Activated naive CD8-positive, alpha-beta T cell treated with anti-CD3 and anti-CD28 coated beads, Interleukin-2, amount 10 ng/mL, durations not matched to agents 7 days and 5 days (primary cell): ENCODE measurements around the gene HPCAL1. TPM values are rescaled to one million over a fixed set of nuclear protein-coding genes. Genes with fewer than 3 reads are reported as not detected.
A peak's percentile ranks its signal among the peaks of the same experiment; 100 is the strongest.

Source experiments
- ATAC-seq: fragments of 150-1000 bp; cut with Tn5 transposase; one replicate; pipeline ENCODE4 v1.10.0; 2021; ENCODE audit warnings: low read depth, moderate library complexity
- POLR2A ChIA-PET: fragments of 350-600 bp; sonication (Branson Sonifier 250); formaldehyde crosslinking; loops from one replicate; lab custom pipeline; 2021; ENCODE audit warnings: antibody characterized with exemption; lab: Charles Lee
- DNase-seq: peaks from one replicate; pipeline ENCODE4 v3.0.0; 2021
- H3K27ac Mint-ChIP-seq: one replicate; pipeline ENCODE4 v1.8.0; 2022; ENCODE audit warnings: mild to moderate bottlenecking, mixed read lengths
- H3K27me3 Mint-ChIP-seq: one replicate; pipeline ENCODE4 v1.8.0; 2022; ENCODE audit warnings: mild to moderate bottlenecking, moderate library complexity, mixed read lengths
- H3K36me3 Mint-ChIP-seq: one replicate; pipeline ENCODE4 v1.8.0; 2021; ENCODE audit warnings: mild to moderate bottlenecking, mixed read lengths
- H3K4me1 Mint-ChIP-seq: one replicate; pipeline ENCODE4 v1.8.0; 2021; ENCODE audit warnings: mixed read lengths
- H3K4me3 Mint-ChIP-seq: one replicate; pipeline ENCODE4 v1.8.0; 2022; ENCODE audit warnings: mild to moderate bottlenecking, moderate library complexity, mixed read lengths
- H3K9me3 Mint-ChIP-seq: one replicate; pipeline ENCODE4 v1.8.0; 2021; ENCODE audit warnings: mixed read lengths
- total RNA-seq, 2 experiments: library from RNA; stranded (reverse); gene quantifications; one replicate each; pipeline ENCODE4 v1.2.3, GENCODE V29; 2021

HPCAL1 gene
- total RNA-seq, 2 experiments from 2014 or later: 75.8 to 77.1 TPM

DNA sequence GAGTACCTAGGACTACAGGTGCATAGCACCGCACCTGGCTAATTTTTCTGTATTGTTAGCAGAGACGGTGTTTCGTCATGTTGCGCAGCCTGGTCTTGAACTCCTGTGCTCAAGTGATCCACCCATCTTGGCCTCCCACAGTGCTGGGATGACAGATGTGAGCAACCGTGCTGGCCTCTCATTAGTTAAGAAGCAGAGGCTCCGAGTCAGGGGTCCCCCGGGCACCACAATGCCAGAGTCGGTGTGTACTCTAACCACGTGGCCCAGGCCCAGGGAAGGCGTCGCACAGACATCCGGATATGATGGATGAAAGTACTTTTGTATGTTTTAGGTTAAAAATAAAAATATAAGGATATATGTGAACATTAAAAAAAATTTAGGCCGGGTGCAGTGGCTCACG, 28.3 kb upstream of the HPCAL1 start:
- no peak overlapping the region for H3K27ac Mint-ChIP-seq
- no peak for DNase-seq
- POLR2A ChIA-PET: no interaction called here
- no peaks in the 10 kb centered on the region for H3K9me3 Mint-ChIP-seq
- H3K27me3 Mint-ChIP-seq: peaks cover 6% of the 10 kb centered on the region
- ATAC-seq: no peak
- no peak overlapping the region for H3K4me3 Mint-ChIP-seq
- no peaks in the 10 kb centered on the region for H3K36me3 Mint-ChIP-seq
- H3K4me1 Mint-ChIP-seq: peaks cover 12% of the 10 kb centered on the region

DNA sequence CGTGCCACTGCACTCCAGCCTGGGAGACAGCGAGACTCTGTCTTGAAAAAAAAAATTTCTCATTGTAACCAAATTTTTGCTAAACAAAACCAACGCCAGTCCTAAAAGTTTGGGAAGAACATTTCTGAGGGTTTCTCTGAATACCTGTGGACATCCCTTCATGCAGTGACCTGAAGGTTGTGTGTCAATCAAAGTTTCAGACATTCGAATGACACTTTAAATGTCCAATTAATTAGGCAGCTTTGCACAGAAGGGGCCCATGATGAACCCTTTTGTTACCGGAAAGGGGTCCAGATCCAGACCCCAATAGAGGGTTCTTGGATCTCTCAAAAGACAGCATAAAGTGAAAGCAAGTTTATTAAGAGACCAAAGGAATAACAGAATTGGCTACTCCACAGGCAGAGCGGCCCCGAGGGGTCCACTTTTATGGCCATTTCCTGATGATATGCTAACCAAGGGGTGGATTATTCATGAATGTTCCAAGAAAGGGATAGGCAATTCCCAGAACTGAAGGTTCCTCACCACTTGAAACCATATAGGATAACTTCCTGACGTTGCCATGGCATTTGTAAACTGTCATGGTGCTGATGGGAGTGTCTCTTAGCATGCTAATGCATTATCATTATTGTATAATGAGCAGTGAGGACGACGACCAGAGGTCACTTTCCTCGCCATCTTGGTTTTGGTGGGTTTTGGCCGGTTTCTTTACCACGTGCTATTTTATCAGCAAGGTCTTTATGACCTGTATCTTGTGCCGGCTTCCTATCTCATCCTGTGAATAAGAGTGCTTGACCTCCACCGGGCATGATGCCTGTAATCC, 27.5 kb upstream of the HPCAL1 start:
- Mint-ChIP-seq H3K4me1 (peaks cover 12% of the 10 kb centered on the region), H3K4me3 (no peak overlapping the region), H3K36me3 (no peaks in the 10 kb centered on the region), H3K9me3 (no peaks in the 10 kb centered on the region), H3K27ac (no peak overlapping the region), H3K27me3 (peaks cover 7% of the 10 kb centered on the region)
- POLR2A ChIA-PET: no interaction called here
- DNase-seq (no peak), ATAC-seq (no peak)

DNA sequence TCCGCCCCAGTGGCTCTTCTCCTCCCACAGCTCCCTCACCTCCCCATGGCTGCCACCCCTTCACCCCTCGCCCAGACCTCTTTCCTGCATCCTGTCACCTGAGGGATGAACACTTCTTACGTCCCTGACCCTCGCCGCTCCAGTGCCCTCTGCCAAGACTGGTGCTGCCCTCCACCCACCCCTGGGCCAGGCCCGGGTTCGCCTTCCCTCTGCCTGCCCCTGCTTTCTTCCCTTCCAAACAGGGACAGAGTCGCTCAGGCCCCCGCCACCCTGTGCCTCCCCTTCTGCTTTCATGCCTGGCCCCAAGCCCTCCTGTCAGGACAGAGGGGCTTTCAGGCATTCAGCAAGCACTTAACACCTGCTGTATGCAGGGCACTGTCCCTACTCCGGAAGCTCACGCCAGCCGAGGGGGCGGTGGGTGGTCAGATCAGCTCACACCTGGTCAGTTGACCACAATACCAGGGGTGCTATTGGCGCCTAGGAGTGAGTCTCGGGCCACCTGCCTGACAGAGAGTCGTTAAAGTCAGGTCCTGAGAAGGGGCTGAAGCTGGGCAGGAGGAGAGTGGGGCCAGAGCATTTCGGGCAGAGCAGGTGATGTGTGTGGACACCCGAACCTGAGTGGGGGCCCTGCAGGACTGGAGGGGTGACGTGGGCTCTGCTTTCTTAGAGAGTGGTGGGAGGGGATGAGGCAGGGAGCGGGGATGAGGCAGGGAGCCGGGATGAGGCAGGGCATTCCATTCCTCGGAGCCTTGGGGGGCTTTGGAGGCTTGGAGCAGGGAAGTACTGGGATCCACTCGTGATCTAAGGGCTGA, 26.0 kb upstream of the HPCAL1 start:
- Mint-ChIP-seq H3K27me3 (peaks cover 7% of the 10 kb centered on the region), H3K27ac (peak overlapping the region; percentile 47), H3K4me3 (no peak overlapping the region), H3K36me3 (no peaks in the 10 kb centered on the region), H3K9me3 (no peaks in the 10 kb centered on the region), H3K4me1 (peaks cover 8% of the 10 kb centered on the region)
- DNase-seq (peak; percentile 25), ATAC-seq (no peak)
- POLR2A ChIA-PET: no interaction called here

DNA sequence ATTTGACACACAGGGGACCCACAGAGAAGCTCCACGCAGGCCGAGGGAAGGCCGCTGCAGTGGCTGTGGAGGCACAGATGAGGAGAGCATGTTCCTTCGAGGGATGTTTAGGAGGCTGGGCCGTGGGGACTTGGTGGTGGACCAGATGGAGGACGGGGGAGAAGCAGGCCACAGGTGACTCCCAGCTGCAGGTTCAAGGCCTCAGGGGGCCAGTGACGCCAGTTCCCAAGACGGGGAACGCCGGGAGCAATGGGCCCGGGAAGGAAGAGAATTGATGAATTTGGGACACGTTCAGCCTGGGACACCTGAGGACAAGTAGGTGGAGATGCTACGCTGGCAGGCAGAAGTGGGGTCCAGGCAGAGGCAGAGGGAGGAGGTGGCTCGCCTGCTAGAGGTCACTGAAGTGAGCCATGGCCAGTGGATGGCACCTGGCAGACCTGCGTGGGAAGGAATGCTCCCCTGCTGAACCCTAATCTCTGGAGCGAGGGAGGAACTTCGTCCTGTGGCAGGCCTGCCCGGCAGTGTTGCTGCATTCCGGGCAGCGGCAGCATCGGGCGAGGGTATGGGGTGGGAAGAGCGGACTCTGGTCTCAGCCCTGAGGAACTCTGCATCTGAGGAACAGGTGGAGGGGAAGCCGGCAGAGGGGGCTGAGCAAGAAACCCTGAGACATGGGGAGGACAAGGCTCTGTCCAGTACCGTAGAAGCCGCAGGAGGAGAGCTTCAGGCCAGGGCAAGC, 25.2 kb upstream of the HPCAL1 start:
- peaks cover 7% of the 10 kb centered on the region for H3K27me3 Mint-ChIP-seq
- ATAC-seq (no peak), DNase-seq (no peak)
- H3K27ac Mint-ChIP-seq: no peak overlapping the region
- H3K9me3 Mint-ChIP-seq: no peaks in the 10 kb centered on the region
- H3K4me3 Mint-ChIP-seq: no peak overlapping the region
- H3K36me3 Mint-ChIP-seq: no peaks in the 10 kb centered on the region
- H3K4me1 Mint-ChIP-seq: peaks cover 8% of the 10 kb centered on the region
- POLR2A ChIA-PET: no interaction called here

DNA sequence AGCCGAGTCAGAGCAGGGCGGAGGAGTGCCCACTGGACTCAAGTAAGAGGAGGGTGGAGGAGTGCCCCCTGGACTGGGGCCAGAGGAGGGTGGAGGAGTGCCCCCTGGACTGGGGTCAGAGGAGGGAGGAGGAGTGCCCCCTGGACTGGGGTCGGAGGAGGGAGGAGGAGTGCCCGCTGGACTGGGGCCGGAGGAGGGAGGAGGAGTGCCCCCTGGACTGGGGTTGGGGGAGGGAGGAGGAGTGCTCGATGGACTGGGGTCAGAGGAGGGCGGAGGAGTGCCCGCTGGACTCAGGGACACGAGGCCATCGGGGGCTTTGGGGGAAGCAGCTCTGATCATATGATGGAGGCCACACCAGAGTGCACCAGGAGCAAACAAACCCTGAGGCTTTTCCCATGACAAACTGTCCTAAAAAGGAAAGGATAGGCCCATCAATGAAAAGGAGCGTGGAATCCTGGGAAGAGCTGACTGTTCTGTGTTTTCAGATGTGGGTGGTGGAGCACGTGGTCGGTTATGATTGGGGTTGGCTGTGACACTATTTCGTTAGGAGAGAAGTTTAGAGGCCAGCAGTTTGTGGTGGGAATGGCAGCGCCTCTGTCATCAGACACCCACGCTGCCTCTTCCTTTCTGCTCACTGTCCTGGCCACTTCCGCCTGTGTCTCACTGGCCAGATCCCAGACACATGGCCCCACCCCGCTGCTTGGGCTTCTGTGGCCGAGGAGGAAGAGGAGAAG, 24.5 kb upstream of the HPCAL1 start:
- ATAC-seq: no peak

DNA sequence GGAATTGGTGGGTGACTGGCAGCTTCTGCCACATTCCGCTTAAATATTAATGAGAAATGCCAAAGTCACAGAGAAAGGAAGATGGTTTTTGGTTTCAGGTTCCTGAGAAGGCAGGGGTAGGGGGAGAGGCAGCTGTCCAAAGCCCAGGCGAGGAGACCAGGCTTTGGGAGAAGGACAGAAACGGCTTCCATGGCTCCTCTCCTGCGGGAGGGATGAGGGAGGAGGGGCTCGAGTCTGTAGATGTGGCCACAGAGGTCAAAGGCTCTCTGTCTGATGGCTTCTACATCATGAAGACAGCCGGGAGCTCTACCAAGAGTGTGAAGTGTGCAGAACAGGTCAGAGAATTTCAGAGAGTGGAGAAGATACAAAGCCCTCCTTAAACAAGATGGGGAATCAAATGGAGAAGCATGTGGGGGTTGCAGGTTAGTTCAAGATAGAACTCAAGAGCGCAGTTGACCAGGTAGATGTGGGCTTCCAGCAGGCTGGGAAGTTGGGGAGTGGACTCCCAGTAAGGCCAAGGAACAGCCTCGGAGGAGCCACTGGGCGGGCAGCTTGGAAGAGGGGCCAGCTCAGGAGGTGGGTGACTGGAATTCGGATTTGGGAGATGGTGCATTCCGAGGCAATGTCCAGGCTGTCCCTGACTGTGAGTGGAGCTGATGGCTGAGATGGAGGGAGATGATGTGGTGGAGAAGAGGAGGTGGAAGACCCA, 23.8 kb upstream of the HPCAL1 start:
- H3K27me3 Mint-ChIP-seq: peaks cover 7% of the 10 kb centered on the region
- no peaks in the 10 kb centered on the region for H3K36me3 Mint-ChIP-seq
- H3K4me3 Mint-ChIP-seq: no peak overlapping the region
- H3K4me1 Mint-ChIP-seq: peaks cover 13% of the 10 kb centered on the region
- peak overlapping the region; percentile 23 for H3K27ac Mint-ChIP-seq
- no peaks in the 10 kb centered on the region for H3K9me3 Mint-ChIP-seq
- DNase-seq (no peak), ATAC-seq (no peak)
- POLR2A ChIA-PET: no interaction called here

More for the DNA sequence above, 24.5 kb upstream of the HPCAL1 start:
- Mint-ChIP-seq H3K36me3 (no peaks in the 10 kb centered on the region), H3K27ac (peak overlapping the region; percentile 23), H3K27me3 (peaks cover 7% of the 10 kb centered on the region), H3K9me3 (no peaks in the 10 kb centered on the region), H3K4me1 (peaks cover 9% of the 10 kb centered on the region), H3K4me3 (no peak overlapping the region)
- POLR2A ChIA-PET: no interaction called here
- DNase-seq: no peak

DNA sequence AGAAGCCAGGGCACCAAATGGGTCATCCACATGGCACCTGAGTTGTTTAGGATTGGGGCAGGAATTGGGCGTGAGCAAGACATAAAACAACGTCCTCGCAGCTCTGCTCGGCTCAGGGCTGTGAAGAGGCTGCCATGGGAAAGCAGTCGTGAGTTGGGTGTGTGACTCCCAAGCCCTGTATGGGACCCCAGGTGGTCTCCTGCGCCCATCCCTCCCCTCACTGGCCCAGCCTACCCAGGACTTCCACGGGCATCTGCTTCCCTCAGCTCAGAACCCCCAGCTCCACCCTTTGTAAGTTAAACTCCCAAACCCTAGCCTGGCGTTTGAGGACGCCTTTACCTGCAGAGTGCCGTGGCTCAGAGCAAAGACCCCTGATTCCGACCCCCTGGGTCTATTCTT, 23.2 kb upstream of the HPCAL1 start:
- H3K4me3 Mint-ChIP-seq: no peak overlapping the region
- ATAC-seq: no peak
- peaks cover 7% of the 10 kb centered on the region for H3K27me3 Mint-ChIP-seq
- DNase-seq: no peak
- H3K9me3 Mint-ChIP-seq: no peaks in the 10 kb centered on the region
- H3K4me1 Mint-ChIP-seq: peaks cover 13% of the 10 kb centered on the region
- no peaks in the 10 kb centered on the region for H3K36me3 Mint-ChIP-seq
- H3K27ac Mint-ChIP-seq: no peak overlapping the region
- POLR2A ChIA-PET: no interaction called here

DNA sequence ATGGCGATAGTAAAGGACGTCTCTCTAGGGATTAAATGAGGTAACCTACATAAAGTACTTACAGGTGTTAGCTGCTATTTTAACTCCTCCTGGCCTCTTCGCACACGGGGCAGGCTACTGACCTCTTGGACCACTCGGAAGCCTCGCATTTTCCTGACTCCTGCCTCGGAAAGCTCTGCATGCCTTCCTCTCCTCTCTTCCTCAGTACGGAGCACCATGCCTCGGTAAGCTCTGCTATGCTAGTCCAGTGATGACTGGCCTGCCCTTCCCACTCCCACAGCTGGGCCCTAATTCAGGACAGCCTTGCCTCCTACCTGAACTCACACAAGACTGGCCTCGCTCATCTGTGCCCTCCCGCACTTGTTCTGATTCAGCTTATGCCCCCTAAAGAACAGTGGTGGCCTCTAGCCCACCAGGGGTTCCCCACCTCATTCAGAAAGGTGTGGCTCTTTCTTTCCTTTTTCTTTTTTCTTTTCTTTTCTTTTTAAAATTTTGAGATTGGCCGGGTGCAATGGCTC, 22.7 kb upstream of the HPCAL1 start:
- POLR2A ChIA-PET: no interaction called here

DNA sequence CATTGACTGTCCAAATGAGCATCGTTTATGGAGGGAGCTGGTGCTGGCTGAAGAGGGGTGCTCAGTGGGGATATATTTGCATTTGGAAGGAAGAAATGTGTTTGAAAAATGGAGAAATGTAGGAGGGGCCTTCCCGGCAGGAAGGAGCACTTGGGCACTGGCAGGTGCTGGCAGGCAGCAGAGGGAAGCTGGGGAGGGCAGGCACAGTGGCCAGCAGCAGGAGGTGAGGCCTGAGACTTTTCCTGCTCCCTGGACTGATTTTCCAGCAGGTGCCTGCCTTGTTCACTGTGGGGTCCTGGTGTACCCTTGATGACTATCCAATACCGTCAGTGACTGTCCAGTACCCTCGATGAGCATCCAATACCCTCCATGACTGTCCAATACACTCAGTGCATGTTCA, 20.8 kb upstream of the HPCAL1 start:
- Mint-ChIP-seq H3K9me3 (no peaks in the 10 kb centered on the region), H3K36me3 (no peaks in the 10 kb centered on the region), H3K27ac (no peak overlapping the region), H3K27me3 (peaks cover 7% of the 10 kb centered on the region), H3K4me3 (no peak overlapping the region), H3K4me1 (peaks cover 13% of the 10 kb centered on the region)
- ATAC-seq (no peak), DNase-seq (no peak)
- POLR2A ChIA-PET: no interaction called here

More for the DNA sequence above, 22.7 kb upstream of the HPCAL1 start:
- no peak for ATAC-seq
- H3K4me1 Mint-ChIP-seq: peaks cover 13% of the 10 kb centered on the region
- no peak overlapping the region for H3K27ac Mint-ChIP-seq
- DNase-seq: no peak
- H3K36me3 Mint-ChIP-seq: no peaks in the 10 kb centered on the region
- no peak overlapping the region for H3K4me3 Mint-ChIP-seq
- H3K27me3 Mint-ChIP-seq: peaks cover 7% of the 10 kb centered on the region
- H3K9me3 Mint-ChIP-seq: no peaks in the 10 kb centered on the region

DNA sequence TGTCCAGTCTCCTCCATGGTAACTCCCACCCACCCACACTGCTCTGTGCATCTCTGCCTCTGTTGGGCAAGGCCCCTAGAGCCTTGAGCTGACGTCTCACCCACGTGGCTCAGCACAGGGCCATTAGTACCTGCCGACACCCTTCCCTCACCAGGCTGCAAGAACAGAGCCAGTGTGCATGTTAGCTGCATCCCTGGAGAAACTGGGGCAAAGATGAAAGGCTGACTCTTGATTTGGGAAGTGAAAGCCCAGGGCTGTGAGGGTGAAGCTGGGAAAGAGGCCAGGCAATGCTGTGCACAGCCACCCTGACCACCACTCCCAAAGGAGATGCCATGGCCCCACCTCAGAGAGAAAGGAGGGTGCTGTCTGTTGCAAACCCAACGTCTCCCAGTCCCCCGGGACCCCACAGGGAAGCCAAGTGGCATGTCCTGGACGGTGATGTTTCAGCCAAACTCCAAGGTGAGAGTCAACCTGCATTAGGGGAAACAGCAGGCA, 20.0 kb upstream of the HPCAL1 start:
- no peaks in the 10 kb centered on the region for H3K36me3 Mint-ChIP-seq
- POLR2A ChIA-PET: no interaction called here
- H3K9me3 Mint-ChIP-seq: no peaks in the 10 kb centered on the region
- H3K4me1 Mint-ChIP-seq: peaks cover 13% of the 10 kb centered on the region
- no peak for DNase-seq
- ATAC-seq: no peak
- H3K27ac Mint-ChIP-seq: no peak overlapping the region
- H3K4me3 Mint-ChIP-seq: no peak overlapping the region
- peaks cover 7% of the 10 kb centered on the region for H3K27me3 Mint-ChIP-seq

DNA sequence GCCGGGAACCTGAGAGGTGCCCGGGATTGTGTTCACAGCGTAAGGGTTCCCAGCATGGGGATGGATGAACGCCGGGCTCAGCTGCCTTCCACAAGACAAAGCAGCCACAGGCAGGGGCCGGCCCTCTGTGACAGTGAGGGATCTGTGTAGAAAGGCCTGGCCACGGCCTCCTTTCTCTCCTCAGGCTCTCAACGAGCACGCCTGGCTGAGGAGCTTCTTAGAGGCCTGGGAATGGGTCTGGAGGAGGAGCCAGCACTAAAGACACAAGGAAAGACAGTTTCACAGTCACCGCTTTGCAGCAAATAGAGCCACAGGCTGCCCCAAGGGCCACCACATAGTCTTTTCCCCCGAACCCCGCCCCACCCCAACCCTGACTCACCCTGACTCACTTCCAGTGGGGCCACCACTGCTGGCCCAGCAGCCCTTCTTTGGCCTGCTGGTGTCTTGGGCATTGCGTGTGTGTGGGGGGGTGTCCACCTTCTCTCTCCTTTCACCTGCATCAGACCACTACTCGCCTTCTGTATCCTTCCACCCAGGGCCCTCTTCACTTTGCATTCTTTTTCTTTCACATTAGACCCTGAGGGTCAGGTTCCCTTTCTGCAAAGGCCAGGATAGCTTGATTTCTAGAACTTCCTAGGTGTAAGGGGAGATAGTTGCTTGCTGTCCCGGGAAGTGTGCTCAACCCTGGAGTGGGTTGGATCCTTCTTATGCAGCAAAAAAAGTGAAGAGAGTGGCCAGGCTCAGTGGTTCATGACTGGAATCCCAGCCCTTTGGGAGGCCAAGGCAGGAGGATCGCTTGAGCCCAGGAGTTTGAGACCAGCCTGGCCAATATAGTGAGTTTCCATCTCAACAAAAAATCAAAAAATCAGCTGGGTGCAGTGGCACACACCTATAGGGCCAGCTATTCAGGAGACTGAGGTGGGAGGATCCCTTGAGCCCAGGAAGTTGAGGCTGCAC, 19.3 kb upstream of the HPCAL1 start:
- peak; percentile 27 for ATAC-seq
- peak overlapping the region; percentile 6 for H3K4me3 Mint-ChIP-seq
- no peaks in the 10 kb centered on the region for H3K36me3 Mint-ChIP-seq
- no peaks in the 10 kb centered on the region for H3K9me3 Mint-ChIP-seq
- DNase-seq: peak; percentile 27
- H3K27ac Mint-ChIP-seq: peak overlapping the region; percentile 32
- POLR2A ChIA-PET: no interaction called here
- peaks cover 7% of the 10 kb centered on the region for H3K27me3 Mint-ChIP-seq
- H3K4me1 Mint-ChIP-seq: peaks cover 10% of the 10 kb centered on the region
